Fibroblast of skin of right biceps (primary cell): Measurements from ENCODE around the gene DHRS4L2.
"Not testable (repeated sequence)": the region's sequence is repeated elsewhere in the genome, so short reads cannot be mapped to it uniquely, and the experiment has no call there.

Experiments used
- DNase-seq: peaks from one replicate; pipeline ENCODE4 v3.0.0-alpha.2; 2013

Gene DHRS4L2

GRCh38 chr14:23974041-23974440 lies 14.7 kb upstream of the DHRS4L2 start:
- DNase-seq: not testable (repeated sequence)

- DNase-seq: not testable (repeated sequence)
Observed at GRCh38 chr14:23977208-23977607, 11.5 kb upstream of the DHRS4L2 start.

GRCh38 chr14:23981951-23982813 lies 6.5 kb upstream of the DHRS4L2 start:
- DNase-seq: not testable (repeated sequence)

GRCh38 chr14:23984891-23985602 lies 3.7 kb upstream of the DHRS4L2 start:
- peak; percentile 95 for DNase-seq

- not testable (repeated sequence) for DNase-seq
Observed at GRCh38 chr14:23988223-23988606, 514 bp upstream of the DHRS4L2 start.

GRCh38 chr14:23989734-23990445 lies 1.2 kb downstream of the DHRS4L2 start:
- not testable (repeated sequence) for DNase-seq

- DNase-seq: not testable (repeated sequence)
Observed at GRCh38 chr14:23990961-23991360, 2.2 kb downstream of the DHRS4L2 start.

GRCh38 chr14:23993042-23993441 lies 4.3 kb downstream of the DHRS4L2 start:
- not testable (repeated sequence) for DNase-seq

- not testable (repeated sequence) for DNase-seq
Observed at GRCh38 chr14:23996009-23996408, 7.3 kb downstream of the DHRS4L2 start.

- DNase-seq: not testable (repeated sequence)
Observed at GRCh38 chr14:23996825-23997224, 8.1 kb downstream of the DHRS4L2 start.

- not testable (repeated sequence) for DNase-seq
Observed at GRCh38 chr14:23999640-24000039, 10.9 kb downstream of the DHRS4L2 start.

GRCh38 chr14:24001078-24001477 lies 12.3 kb downstream of the DHRS4L2 start:
- not testable (repeated sequence) for DNase-seq

- DNase-seq: not testable (repeated sequence)
Observed at GRCh38 chr14:24001679-24002078, 12.9 kb downstream of the DHRS4L2 start.

- not testable (repeated sequence) for DNase-seq
Observed at GRCh38 chr14:24006471-24006816, 17.7 kb downstream of the DHRS4L2 start.

GRCh38 chr14:24006817-24007652 lies 18.3 kb downstream of the DHRS4L2 start:
- DNase-seq: peak; percentile 19

- no peak for DNase-seq
Observed at GRCh38 chr14:24011051-24011450, 22.3 kb downstream of the DHRS4L2 start.

GRCh38 chr14:24012726-24013273 lies 24.1 kb downstream of the DHRS4L2 start:
- DNase-seq: not testable (repeated sequence)

- peak; percentile 57 for DNase-seq
Observed at GRCh38 chr14:24013654-24014514, 25.2 kb downstream of the DHRS4L2 start.

- DNase-seq: not testable (repeated sequence)
Observed at GRCh38 chr14:24015745-24016144, 27.0 kb downstream of the DHRS4L2 start.

GRCh38 chr14:24018978-24019377 lies 30.2 kb downstream of the DHRS4L2 start:
- DNase-seq: not testable (repeated sequence)

GRCh38 chr14:24019944-24020343 lies 31.2 kb downstream of the DHRS4L2 start:
- not testable (repeated sequence) for DNase-seq
